GM19043 (cell line): ENCODE measurements around the gene VSNL1.

Experiments used
- ATAC-seq: cut with Tn5 transposase; IDR thresholded peaks from one replicate; pipeline ENCODE4 v1.9.1; 2021; ENCODE audit warnings: low read depth; ENCODE audit not compliant: unreplicated experiment

VSNL1 gene

GRCh38 chr2:17637131-17637906 lies 96.8 kb downstream of the VSNL1 start:
- ATAC-seq = no peak

GRCh38 chr2:17638196-17638743 lies 97.8 kb downstream of the VSNL1 start:
- ATAC-seq = no peak

DNA sequence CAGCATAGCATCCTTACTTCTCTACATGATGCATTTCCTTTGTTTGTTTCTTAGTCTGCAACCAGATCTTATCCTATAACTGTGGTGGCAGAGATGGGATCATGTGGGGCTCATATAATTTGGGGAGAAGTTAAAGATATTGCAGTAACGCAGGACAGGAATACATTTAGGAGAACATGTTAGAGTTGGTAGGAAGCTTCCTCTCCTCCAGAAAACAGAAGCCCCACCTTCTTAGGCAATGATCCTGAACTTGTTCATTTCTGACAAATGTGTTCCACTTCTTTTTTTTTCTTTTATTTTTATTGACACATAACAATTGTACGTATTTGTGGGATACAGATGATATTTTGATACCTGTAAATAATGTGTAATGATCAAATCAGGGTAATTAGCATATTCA lies 99.9 kb downstream of the VSNL1 start:
- no peak for ATAC-seq

- no peak for ATAC-seq
These were observed 102.6 kb downstream of the VSNL1 start for GRCh38 chr2:17643031-17643615.

DNA sequence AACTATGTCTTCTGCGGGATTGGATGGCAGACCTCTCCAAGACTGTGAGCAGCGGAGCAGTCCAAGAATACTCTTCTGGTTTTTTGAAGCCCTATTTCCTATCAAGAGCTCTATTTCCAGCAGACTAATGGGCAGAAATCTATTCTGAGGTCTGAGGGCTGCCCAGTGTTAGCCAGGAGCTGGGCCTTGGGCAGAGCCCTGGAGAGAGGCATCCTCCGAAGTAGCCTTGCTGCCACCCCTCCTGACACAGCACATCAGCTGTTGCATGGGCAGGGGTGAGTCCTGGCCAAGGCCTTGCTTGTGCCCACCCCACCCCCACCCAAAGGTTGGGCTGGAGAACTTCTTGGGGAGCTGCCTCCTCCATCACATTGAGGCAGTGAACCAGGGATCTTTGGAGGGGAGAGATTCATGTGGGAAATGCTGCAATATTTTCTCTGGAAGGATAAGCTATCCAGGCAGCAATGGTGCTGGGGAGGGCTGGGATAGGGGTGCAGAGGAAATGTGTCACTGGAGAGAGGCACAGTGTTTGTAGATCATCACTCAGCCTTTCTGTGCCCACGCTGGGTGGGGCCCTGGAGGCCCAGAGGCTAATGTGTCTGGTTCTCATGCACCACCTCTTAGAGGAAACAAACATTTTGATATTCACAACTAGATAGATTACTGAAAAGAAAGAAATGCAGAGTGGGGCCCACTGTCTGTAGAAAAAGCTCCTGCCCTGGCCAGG lies 104.7 kb downstream of the VSNL1 start:
- no peak for ATAC-seq

GRCh38 chr2:17646081-17646554 lies 105.6 kb downstream of the VSNL1 start:
- ATAC-seq = peak; percentile 87

DNA sequence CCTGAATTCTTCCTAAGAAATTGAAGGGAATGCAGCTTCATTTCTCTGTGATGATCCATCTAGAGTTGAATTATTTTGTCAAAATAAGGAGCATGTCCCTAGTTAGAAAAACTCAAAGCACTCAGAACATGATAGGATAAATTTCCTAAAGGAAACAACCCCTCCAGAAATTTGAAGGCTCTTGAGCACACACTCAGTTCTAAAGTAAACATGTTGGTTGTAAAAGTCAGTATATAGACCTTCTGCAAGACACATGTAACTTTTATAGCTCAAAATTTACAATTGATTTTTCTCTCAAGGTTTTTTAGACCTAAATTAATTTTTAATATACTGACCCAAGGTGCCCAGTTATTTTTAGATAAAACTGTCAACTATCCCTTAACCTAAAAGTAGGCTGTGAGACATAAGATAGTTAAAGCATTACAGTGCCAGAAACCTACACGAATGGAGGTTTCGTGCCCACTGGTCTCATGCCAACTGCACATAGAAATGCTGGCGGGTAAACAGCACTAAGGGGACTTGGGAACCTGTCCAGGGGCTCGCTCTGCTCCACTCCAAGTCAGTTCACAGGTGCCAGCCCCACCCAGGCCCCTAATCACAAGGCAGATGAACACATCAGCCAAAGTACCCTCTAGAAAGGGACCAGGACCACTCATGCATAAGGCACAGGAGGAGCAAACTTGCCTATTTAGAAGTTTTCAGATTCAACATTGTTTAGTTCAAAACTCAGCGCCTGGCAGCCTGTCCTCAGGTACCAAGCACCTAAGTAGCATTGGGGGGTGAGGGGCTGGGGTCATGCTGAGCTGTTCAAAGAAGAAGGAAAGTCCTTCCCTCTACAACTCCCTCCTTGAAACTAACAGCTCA lies 106.6 kb downstream of the VSNL1 start:
- ATAC-seq = no peak

- ATAC-seq = no peak
These were observed 108.1 kb downstream of the VSNL1 start for GRCh38 chr2:17648581-17648980.

- no peak for ATAC-seq
These were observed 108.5 kb downstream of the VSNL1 start for GRCh38 chr2:17649026-17649425.

- no peak for ATAC-seq
These were observed 112.3 kb downstream of the VSNL1 start for GRCh38 chr2:17652681-17653394.

DNA sequence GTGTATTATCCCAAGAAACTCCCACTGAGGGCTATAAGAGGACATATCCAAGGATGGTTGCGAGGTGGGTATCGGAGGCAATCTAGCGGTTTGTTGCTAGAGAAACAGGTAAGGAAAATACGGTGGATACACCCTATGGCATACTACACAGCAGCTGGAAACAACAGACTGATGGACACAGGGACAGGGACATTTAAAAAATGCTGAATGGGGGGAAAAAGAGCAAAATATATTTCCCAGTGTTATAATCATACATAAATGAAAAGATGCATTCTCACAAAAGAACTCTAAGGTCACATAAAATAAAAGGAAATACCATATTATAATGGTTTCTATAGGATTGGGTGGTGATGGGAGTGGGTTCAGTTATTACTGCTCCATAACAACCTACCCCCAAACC lies 117.3 kb downstream of the VSNL1 start:
- no peak for ATAC-seq

- ATAC-seq = no peak
These were observed 117.9 kb downstream of the VSNL1 start for GRCh38 chr2:17658251-17658843.

GRCh38 chr2:17660219-17660618 lies 119.7 kb downstream of the VSNL1 start:
- ATAC-seq = no peak

DNA sequence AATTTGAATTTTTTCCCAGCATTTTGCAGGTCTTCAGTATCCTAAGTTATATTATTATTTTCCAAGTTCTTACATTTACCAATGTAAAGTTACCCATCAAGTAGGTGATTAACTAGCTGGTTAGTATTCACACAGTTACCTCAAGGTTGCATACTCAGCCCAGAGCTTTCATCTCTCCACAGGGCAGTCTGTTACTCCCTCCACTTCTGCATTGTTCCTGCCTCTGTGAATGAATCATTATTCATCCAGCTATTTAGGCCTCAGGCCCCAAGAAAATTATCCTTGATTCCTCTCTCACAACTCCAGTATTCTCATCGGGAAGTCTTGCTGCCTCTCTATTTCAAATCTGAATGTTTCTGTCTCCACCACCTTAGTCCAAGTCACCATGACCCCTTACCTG lies 121.0 kb downstream of the VSNL1 start:
- ATAC-seq = no peak

DNA sequence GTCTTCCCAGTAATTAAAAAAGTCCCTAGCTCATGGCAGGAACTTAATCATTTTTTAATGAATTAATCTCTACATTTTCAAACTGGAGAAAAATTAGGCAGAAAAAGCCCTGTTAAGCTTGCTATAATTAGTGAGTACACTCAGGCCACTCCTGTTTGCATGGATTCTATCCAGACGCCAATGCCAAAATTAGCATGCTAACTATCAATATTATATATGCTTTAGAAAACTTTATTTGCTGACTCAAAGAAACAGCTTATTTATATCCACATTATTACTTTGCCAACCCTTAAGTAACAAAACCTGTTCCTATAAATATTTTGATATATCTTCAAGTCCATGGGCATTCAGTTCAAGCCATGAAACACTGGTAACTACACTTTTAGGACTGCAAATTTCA lies 122.2 kb downstream of the VSNL1 start:
- ATAC-seq = no peak

DNA sequence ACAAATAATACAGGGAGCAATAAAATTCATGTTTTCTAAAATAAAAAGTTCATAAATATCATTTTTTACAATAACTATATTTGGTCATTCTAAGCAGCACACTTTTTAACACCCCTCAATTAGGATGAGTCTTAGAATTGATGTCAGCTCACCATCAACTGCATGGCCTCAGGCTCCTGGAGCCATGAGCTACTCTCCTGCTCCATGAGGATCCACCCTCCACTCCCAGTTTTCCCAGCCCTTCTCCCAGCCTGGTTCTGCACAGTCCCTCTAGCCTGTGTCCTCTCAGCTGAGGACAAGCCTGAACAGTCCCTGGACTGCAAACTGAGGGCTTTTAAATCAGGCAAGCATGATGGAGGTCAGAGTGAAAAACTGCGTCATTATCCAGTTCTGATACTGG lies 124.0 kb downstream of the VSNL1 start:
- ATAC-seq = no peak

GRCh38 chr2:17667898-17668297 lies 127.4 kb downstream of the VSNL1 start:
- no peak for ATAC-seq

DNA sequence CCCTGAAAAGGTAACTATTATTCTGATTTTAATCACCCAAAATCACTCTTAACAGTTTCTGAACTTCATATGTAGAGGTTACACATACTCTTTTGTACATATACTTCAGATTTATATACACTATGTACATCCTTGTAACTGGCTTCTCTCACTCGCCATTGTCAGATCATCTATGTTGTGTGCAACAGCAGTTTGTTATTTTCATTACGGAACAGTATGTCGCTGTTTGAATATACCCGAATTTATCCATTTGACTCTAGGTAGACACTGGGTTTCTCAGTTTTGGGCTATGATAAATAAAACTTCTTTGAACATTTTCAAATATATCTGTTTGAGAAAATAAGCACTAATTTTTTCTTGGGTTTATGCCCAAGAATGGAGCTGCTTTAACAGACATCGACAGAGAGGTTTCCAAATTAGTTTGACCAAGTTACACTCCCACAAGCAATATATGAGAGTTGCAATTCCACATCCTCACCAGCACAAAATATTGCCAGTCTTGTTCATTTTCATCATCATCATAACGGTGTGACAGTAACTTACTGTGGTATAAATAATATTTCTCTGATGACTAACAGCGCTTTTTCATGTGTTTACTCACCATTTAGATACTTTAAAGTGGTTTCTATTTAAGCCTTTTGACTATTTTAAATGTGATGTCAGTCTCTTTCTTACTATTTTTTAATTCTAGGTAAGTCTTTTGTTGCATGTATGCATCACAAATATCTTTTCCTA lies 132.3 kb downstream of the VSNL1 start:
- no peak for ATAC-seq

GRCh38 chr2:17674817-17675216 lies 134.3 kb downstream of the VSNL1 start:
- no peak for ATAC-seq
